Measurements from ENCODE around the gene SUGCT. TPM values are rescaled to one million over a fixed set of nuclear protein-coding genes. Genes with fewer than 3 reads are reported as not detected.

Gene SUGCT
- total RNA-seq, 2 experiments from 2014 or later = 0.95 to 1.2 TPM

GRCh38 chr7:40640566-40640965, 505.8 kb downstream of the SUGCT start:
- H3K27ac Mint-ChIP-seq = no peak overlapping the region
- no peaks in the 10 kb centered on the region for H3K4me1 Mint-ChIP-seq (ENCODE audit: low read depth)
- H3K4me1 ChIP-seq (ENCODE audit: insufficient read depth, low read length) = peaks cover 3% of the 10 kb centered on the region
- no peak for ATAC-seq (ENCODE audit: poor library complexity)
- no peaks in the 10 kb centered on the region for H3K27me3 ChIP-seq (ENCODE audit: control insufficient read depth in 1 of 2, insufficient read depth in 2 of 2, low read length in 2 of 2)
- no peak for DNase-seq
- no peak overlapping the region for H3K4me3 ChIP-seq (ENCODE audit: low read length)
- no peaks in the 10 kb centered on the region for H3K36me3 ChIP-seq (ENCODE audit: insufficient read depth, low read length)
- peaks cover 0 to 4% of the 10 kb centered on the region in 2 experiments for H3K9me3 ChIP-seq (ENCODE audit: control insufficient read depth in 1 of 2, insufficient read depth in 1 of 2, low read length in 2 of 2)
- ChIA-PET POLR2A (no interaction called here), CTCF (no interaction called here)
- no peak overlapping the region for H3K4me3 Mint-ChIP-seq
- intact Hi-C loops (cut with DNase I, micrococcal nuclease) = no loop called here
- H3K36me3 Mint-ChIP-seq (ENCODE audit: low read depth) = no peaks in the 10 kb centered on the region
- TF ChIP-seq CTCF (IDR thresholded peaks at IDR 0.05) = no peak
- H3K27me3 Mint-ChIP-seq = no peaks in the 10 kb centered on the region
- H3K9me3 Mint-ChIP-seq = no peaks in the 10 kb centered on the region
- no peak overlapping the region for H3K27ac ChIP-seq (ENCODE audit: low read depth in 1 of 2, low read length in 2 of 2)

DNA sequence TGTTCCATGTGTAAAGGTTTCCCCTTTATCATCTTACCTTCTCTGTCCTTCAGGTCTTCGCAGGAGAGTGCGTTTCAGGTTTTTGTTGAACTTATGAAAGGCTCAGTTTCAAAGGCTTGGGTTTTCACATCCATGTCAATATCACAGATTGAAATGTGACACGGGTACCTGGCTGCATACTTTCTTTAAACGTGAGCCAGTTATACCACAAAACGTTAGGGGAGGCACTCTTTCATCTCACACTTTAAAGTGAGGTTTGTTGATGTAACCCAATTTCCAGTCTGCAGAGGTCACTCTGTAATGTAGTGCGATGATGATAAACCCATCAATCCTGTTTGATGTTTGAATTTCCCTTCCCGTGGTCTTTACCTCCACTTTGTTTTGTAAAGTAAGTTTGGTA, 506.9 kb downstream of the SUGCT start:
- Mint-ChIP-seq H3K27ac (no peak overlapping the region), H3K4me3 (no peak overlapping the region), H3K36me3 (ENCODE audit: low read depth) (no peaks in the 10 kb centered on the region), H3K27me3 (no peaks in the 10 kb centered on the region), H3K9me3 (no peaks in the 10 kb centered on the region), H3K4me1 (ENCODE audit: low read depth) (no peaks in the 10 kb centered on the region)
- H3K9me3 ChIP-seq (ENCODE audit: control insufficient read depth in 1 of 2, insufficient read depth in 1 of 2, low read length in 2 of 2) = peaks cover 0 to 4% of the 10 kb centered on the region in 2 experiments
- H3K27me3 ChIP-seq (ENCODE audit: control insufficient read depth in 1 of 2, insufficient read depth in 2 of 2, low read length in 2 of 2) = no peaks in the 10 kb centered on the region
- TF ChIP-seq CTCF (IDR thresholded peaks at IDR 0.05) = no peak
- no peak for ATAC-seq (ENCODE audit: poor library complexity)
- H3K4me3 ChIP-seq (ENCODE audit: low read length) = no peak overlapping the region
- ChIA-PET CTCF (no interaction called here), POLR2A (no interaction called here)
- peaks cover 3% of the 10 kb centered on the region for H3K4me1 ChIP-seq (ENCODE audit: insufficient read depth, low read length)
- no peaks in the 10 kb centered on the region for H3K36me3 ChIP-seq (ENCODE audit: insufficient read depth, low read length)
- no peak for DNase-seq
- H3K27ac ChIP-seq (ENCODE audit: low read depth in 1 of 2, low read length in 2 of 2) = no peak overlapping the region
- intact Hi-C loops (cut with DNase I, micrococcal nuclease) = no loop called here

GRCh38 chr7:40643664-40644063, 508.9 kb downstream of the SUGCT start:
- ChIA-PET POLR2A (no interaction called here), CTCF (no interaction called here)
- DNase-seq = no peak

More at GRCh38 chr7:40643664-40644063, 508.9 kb downstream of the SUGCT start:
- ATAC-seq (ENCODE audit: poor library complexity) = no peak
- Histone ChIP-seq H3K4me1 (ENCODE audit: insufficient read depth, low read length) (peaks cover 3% of the 10 kb centered on the region), H3K27ac (ENCODE audit: low read depth in 1 of 2, low read length in 2 of 2) (no peak overlapping the region), H3K9me3 (ENCODE audit: control insufficient read depth in 1 of 2, insufficient read depth in 1 of 2, low read length in 2 of 2) (peaks cover 0 to 4% of the 10 kb centered on the region in 2 experiments), H3K27me3 (ENCODE audit: control insufficient read depth in 1 of 2, insufficient read depth in 2 of 2, low read length in 2 of 2) (no peaks in the 10 kb centered on the region), H3K4me3 (ENCODE audit: low read length) (no peak overlapping the region), H3K36me3 (ENCODE audit: insufficient read depth, low read length) (no peaks in the 10 kb centered on the region)
- H3K27ac Mint-ChIP-seq = no peak overlapping the region
- H3K4me3 Mint-ChIP-seq = no peak overlapping the region
- H3K36me3 Mint-ChIP-seq (ENCODE audit: low read depth) = no peaks in the 10 kb centered on the region
- no peaks in the 10 kb centered on the region for H3K27me3 Mint-ChIP-seq
- no peaks in the 10 kb centered on the region for H3K4me1 Mint-ChIP-seq (ENCODE audit: low read depth)
- no peaks in the 10 kb centered on the region for H3K9me3 Mint-ChIP-seq
- intact Hi-C loops (cut with DNase I, micrococcal nuclease) = no loop called here
- no peak for TF ChIP-seq CTCF (IDR thresholded peaks at IDR 0.05)
